Measurements from ENCODE around the gene DIS3L. TPM values are rescaled to one million over a fixed set of nuclear protein-coding genes. Genes with fewer than 3 reads are reported as not detected.
"Not testable (repeated sequence)": the region's sequence is repeated elsewhere in the genome, so short reads cannot be mapped to it uniquely, and the experiment has no call there.

DIS3L gene
- total RNA-seq, 2 experiments from 2014 or later, result 24.0 to 24.9 TPM

- no peaks in the 10 kb centered on the region for H3K9me3 Mint-ChIP-seq
- H3K4me3 Mint-ChIP-seq, result no peak overlapping the region
- peaks cover 3% of the 10 kb centered on the region for H3K36me3 Mint-ChIP-seq (ENCODE audit: low read depth)
- H3K27me3 Mint-ChIP-seq, result peaks cover 57% of the 10 kb centered on the region
- ChIA-PET CTCF (no interaction called here), POLR2A (no interaction called here)
- H3K27ac Mint-ChIP-seq, result no peak overlapping the region
- H3K4me1 Mint-ChIP-seq, result peaks cover 12% of the 10 kb centered on the region
- DNase-seq, result no peak
Observed at GRCh38 chr15:66256692-66257091, 36.7 kb upstream of the DIS3L start.

GRCh38 chr15:66261056-66261455 lies 32.3 kb upstream of the DIS3L start:
- H3K36me3 Mint-ChIP-seq (ENCODE audit: low read depth), result peaks cover 3% of the 10 kb centered on the region
- POLR2A ChIA-PET, result no interaction called here
- CTCF ChIA-PET, result interaction anchor here (1.1 kb wide), 1 partner anchor 10 kb away, joined by 4 read pairs; no protein-coding TSS in a partner anchor
- peaks cover 5% of the 10 kb centered on the region for H3K9me3 Mint-ChIP-seq
- no peak overlapping the region for H3K4me3 Mint-ChIP-seq
- no peak overlapping the region for H3K27ac Mint-ChIP-seq
- no peak for DNase-seq
- no peaks in the 10 kb centered on the region for H3K4me1 Mint-ChIP-seq
- peaks cover 37% of the 10 kb centered on the region for H3K27me3 Mint-ChIP-seq

GRCh38 chr15:66262837-66263236 lies 30.5 kb upstream of the DIS3L start:
- H3K36me3 Mint-ChIP-seq (ENCODE audit: low read depth); POLR2A ChIA-PET; H3K9me3 Mint-ChIP-seq; DNase-seq; H3K27ac Mint-ChIP-seq; H3K4me1 Mint-ChIP-seq; H3K4me3 Mint-ChIP-seq: not testable (repeated sequence)
- CTCF ChIA-PET, result interaction anchor here (0.6 kb wide), 1 partner anchor 290 kb away, joined by 3 read pairs; no protein-coding TSS in a partner anchor
- peaks cover 28% of the 10 kb centered on the region for H3K27me3 Mint-ChIP-seq

GRCh38 chr15:66264859-66265513 lies 28.4 kb upstream of the DIS3L start:
- no peak overlapping the region for H3K27ac Mint-ChIP-seq
- H3K9me3 Mint-ChIP-seq, result peaks cover 5% of the 10 kb centered on the region
- H3K4me1 Mint-ChIP-seq, result no peaks in the 10 kb centered on the region
- H3K27me3 Mint-ChIP-seq, result peaks cover 38% of the 10 kb centered on the region
- H3K4me3 Mint-ChIP-seq, result no peak overlapping the region
- CTCF ChIA-PET, result no interaction called here
- DNase-seq, result no peak
- POLR2A ChIA-PET, result no interaction called here
- H3K36me3 Mint-ChIP-seq (ENCODE audit: low read depth), result peaks cover 3% of the 10 kb centered on the region

DNA sequence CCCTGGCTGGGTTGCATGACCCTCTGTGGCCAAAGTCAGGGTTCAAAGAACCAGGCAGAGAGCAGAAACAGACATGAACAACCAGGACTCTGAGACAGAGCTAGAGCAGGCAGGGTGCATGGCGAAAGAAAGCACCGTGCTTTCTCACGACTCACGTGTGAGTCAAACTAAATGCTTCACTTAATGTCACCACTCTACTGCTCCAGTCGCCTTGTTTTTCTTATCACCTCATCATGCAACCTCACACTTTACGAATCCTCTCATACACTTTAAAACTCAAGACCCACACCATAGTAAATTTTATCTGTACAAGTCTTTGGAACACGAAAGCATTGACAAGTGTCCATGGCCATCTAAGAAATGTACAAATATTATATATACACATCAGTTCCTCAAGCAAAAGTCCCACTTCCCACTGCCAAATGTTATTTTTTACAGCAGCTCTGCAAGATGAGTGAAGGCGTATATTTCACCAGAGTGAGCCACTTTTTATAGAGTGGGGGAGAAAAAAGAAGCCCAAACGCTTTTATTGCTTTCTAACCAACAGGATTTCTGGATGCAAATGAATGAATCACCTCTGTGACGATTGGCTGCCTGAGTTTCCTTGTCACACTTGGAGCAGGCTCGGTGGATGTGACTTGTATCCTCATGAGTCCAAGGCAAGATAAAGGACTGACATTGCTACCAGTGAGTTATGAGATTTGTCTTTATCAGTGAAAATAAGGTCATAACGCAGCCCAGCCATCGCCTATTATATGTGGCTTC lies 23.9 kb upstream of the DIS3L start:
- ChIA-PET POLR2A (no interaction called here), CTCF (no interaction called here)
- Mint-ChIP-seq H3K4me1 (no peaks in the 10 kb centered on the region), H3K36me3 (ENCODE audit: low read depth) (no peaks in the 10 kb centered on the region), H3K9me3 (no peaks in the 10 kb centered on the region), H3K27ac (no peak overlapping the region), H3K4me3 (no peak overlapping the region), H3K27me3 (peaks cover 33% of the 10 kb centered on the region)
- no peak for DNase-seq

GRCh38 chr15:66270932-66271331 lies 22.4 kb upstream of the DIS3L start:
- no peaks in the 10 kb centered on the region for H3K9me3 Mint-ChIP-seq
- no peaks in the 10 kb centered on the region for H3K36me3 Mint-ChIP-seq (ENCODE audit: low read depth)
- H3K4me3 Mint-ChIP-seq, result no peak overlapping the region
- CTCF ChIA-PET, result interaction anchor here (1.6 kb wide), 1 partner anchor 10 kb away, joined by 4 read pairs; no protein-coding TSS in a partner anchor
- DNase-seq, result no peak
- H3K27ac Mint-ChIP-seq, result no peak overlapping the region
- H3K4me1 Mint-ChIP-seq, result no peaks in the 10 kb centered on the region
- H3K27me3 Mint-ChIP-seq, result peaks cover 36% of the 10 kb centered on the region
- POLR2A ChIA-PET, result no interaction called here

DNA sequence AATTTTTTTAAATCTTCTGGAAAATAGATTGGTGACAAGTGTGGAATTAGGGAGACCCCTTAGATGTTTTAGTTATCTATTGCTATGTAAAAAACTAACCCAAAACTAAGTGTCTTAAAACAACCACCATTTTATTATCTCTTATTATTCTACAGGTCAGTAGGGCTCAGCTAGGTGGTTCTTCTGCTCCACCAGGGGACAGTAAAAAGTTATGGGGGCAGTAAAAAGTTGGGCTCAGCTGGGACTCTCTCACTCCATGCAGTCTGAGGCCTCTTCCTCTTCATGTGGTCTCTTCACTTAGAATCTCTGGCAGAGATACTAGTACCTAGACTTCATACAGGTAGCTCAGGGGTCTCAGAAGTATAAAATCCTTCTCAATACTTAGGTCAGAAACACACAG lies 18.0 kb upstream of the DIS3L start:
- no peaks in the 10 kb centered on the region for H3K4me1 Mint-ChIP-seq
- H3K9me3 Mint-ChIP-seq, result no peaks in the 10 kb centered on the region
- no peak overlapping the region for H3K4me3 Mint-ChIP-seq
- peaks cover 27% of the 10 kb centered on the region for H3K27me3 Mint-ChIP-seq
- no peaks in the 10 kb centered on the region for H3K36me3 Mint-ChIP-seq (ENCODE audit: low read depth)
- DNase-seq, result no peak
- CTCF ChIA-PET, result no interaction called here
- no peak overlapping the region for H3K27ac Mint-ChIP-seq
- POLR2A ChIA-PET, result no interaction called here

DNA sequence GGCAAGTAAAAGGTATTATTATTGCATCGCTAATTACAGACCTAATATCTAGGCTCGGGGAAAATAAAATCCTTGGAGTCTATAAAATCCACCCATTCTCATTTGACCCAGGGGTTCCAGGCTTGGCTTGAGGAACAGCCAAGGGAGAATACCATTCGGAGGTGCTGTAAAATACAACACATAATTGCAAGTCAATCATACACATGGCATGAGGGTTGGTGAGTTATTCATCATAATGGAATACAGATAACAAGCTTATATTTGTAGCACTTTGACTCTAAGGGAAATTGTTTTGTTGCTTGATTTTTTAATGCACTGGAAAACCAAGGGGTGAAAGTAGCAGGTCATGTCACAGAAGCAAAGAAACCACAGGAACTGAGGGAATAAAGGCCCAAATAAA lies 16.8 kb upstream of the DIS3L start:
- H3K36me3 Mint-ChIP-seq (ENCODE audit: low read depth), result no peaks in the 10 kb centered on the region
- POLR2A ChIA-PET, result no interaction called here
- no peak overlapping the region for H3K4me3 Mint-ChIP-seq
- CTCF ChIA-PET, result interaction anchor here (1.2 kb wide), 1 partner anchor 12 kb away, joined by 3 read pairs; no protein-coding TSS in a partner anchor
- no peak overlapping the region for H3K27ac Mint-ChIP-seq
- H3K4me1 Mint-ChIP-seq, result no peaks in the 10 kb centered on the region
- H3K27me3 Mint-ChIP-seq, result peaks cover 25% of the 10 kb centered on the region
- H3K9me3 Mint-ChIP-seq, result no peaks in the 10 kb centered on the region
- DNase-seq, result no peak

GRCh38 chr15:66278056-66278455 lies 15.3 kb upstream of the DIS3L start:
- ChIA-PET POLR2A (no interaction called here), CTCF (no interaction called here)
- Mint-ChIP-seq H3K27me3 (peaks cover 26% of the 10 kb centered on the region), H3K27ac (no peak overlapping the region), H3K4me3 (no peak overlapping the region), H3K4me1 (no peaks in the 10 kb centered on the region), H3K36me3 (ENCODE audit: low read depth) (no peaks in the 10 kb centered on the region), H3K9me3 (no peaks in the 10 kb centered on the region)
- no peak for DNase-seq

- Mint-ChIP-seq H3K9me3 (no peaks in the 10 kb centered on the region), H3K4me3 (no peak overlapping the region), H3K4me1 (no peaks in the 10 kb centered on the region), H3K36me3 (ENCODE audit: low read depth) (no peaks in the 10 kb centered on the region), H3K27ac (no peak overlapping the region), H3K27me3 (peaks cover 26% of the 10 kb centered on the region)
- DNase-seq, result no peak
- ChIA-PET POLR2A (no interaction called here), CTCF (no interaction called here)
Observed at GRCh38 chr15:66278671-66279070, 14.7 kb upstream of the DIS3L start.

DNA sequence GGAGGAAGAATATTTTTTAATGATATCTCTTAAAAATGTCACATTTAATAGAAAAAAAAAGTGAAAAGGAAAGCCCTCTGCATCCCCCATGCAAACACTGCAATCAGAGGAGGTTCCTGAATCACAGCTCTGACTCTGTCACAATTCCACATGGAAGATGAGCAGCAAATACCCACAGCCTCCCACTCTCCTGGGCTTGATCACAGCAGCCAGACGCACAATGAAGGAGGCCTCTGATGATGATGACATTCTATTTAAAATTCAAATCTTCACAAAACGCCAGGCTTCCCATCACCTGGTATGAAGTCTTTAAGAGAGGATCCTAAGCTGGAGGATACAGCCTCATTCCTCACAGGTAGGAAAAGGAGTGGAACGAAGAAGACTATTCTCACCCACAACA lies 9.1 kb upstream of the DIS3L start:
- no peak for DNase-seq
- ChIA-PET CTCF (no interaction called here), POLR2A (interaction anchor here (0.8 kb wide), 1 partner anchor 10 kb away, joined by 3 read pairs; no protein-coding TSS in a partner anchor)
- H3K27me3 Mint-ChIP-seq, result peaks cover 14% of the 10 kb centered on the region
- peaks cover 3% of the 10 kb centered on the region for H3K4me1 Mint-ChIP-seq
- no peaks in the 10 kb centered on the region for H3K9me3 Mint-ChIP-seq
- no peak overlapping the region for H3K27ac Mint-ChIP-seq
- H3K36me3 Mint-ChIP-seq (ENCODE audit: low read depth), result no peaks in the 10 kb centered on the region
- no peak overlapping the region for H3K4me3 Mint-ChIP-seq

DNA sequence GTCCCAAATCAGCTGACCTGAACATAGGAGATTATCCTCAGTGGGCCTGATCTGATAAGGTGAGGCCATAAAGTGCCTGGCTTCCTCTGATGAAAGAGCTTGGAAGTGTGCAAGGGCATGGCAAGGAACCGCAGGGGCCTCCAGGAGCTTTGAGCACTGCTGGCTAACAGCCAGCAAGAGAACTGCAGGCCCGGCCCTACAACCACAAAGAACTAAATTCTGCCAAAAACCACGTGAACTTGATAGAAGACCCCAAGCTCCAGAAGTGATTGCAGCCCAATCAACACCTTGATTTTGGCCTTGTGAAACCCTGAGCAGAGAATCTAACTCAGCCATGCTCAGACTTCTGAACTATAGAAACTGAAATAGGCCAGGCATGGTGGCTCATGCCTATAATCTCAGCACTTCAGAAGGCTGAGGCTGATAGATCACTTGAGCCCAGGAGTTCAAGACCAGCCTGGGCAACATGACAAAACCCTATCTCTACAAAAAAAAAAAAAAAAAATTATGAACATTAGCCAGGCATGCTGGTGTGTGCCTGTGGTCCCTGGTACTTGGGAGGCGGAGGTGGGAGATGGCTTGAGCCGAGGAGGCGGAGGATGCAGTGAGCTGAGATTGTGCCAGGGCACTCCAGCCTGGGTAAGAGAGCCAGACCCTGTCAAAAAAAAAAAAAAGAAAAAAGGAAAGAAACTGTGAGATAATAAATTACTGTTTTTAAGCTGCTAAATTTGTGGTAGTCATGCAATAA lies 7.7 kb upstream of the DIS3L start:
- CTCF ChIA-PET, result interaction anchor here (1.0 kb wide), 1 partner anchor 31 kb away, joined by 4 read pairs; no protein-coding TSS in a partner anchor
- no peak overlapping the region for H3K4me3 Mint-ChIP-seq
- POLR2A ChIA-PET, result no interaction called here

GRCh38 chr15:66287461-66288057 lies 5.8 kb upstream of the DIS3L start:
- H3K4me3 Mint-ChIP-seq, result no peak overlapping the region
- no peak overlapping the region for H3K27ac Mint-ChIP-seq
- H3K4me1 Mint-ChIP-seq, result peaks cover 29% of the 10 kb centered on the region
- no peaks in the 10 kb centered on the region for H3K27me3 Mint-ChIP-seq
- H3K36me3 Mint-ChIP-seq (ENCODE audit: low read depth), result no peaks in the 10 kb centered on the region
- no peak for DNase-seq
- ChIA-PET CTCF (interaction anchor here (0.8 to 1.3 kb wide), 4 partner anchors 10 to 210 kb away, joined by 3 read pairs; partner anchors contain the start of gene SNAPC5), POLR2A (interaction anchor here (1.0 kb wide), 1 partner anchor 218 kb away, joined by 3 read pairs; the partner anchor contains the start of gene ZWILCH)
- H3K9me3 Mint-ChIP-seq, result no peaks in the 10 kb centered on the region

More for the DNA sequence above, 7.7 kb upstream of the DIS3L start:
- Mint-ChIP-seq H3K27ac (no peak overlapping the region), H3K36me3 (ENCODE audit: low read depth) (no peaks in the 10 kb centered on the region), H3K4me1 (peaks cover 14% of the 10 kb centered on the region), H3K27me3 (peaks cover 5% of the 10 kb centered on the region), H3K9me3 (no peaks in the 10 kb centered on the region)
- DNase-seq, result no peak
